A549 (cell line): ENCODE data around the gene IRF9.

Experiments used
- BHLHE40 ChIP-seq: IDR thresholded peaks from 2 replicates; pipeline ENCODE4 v1.6.1; 2012; ENCODE audit warnings: low read depth, low read length, inconsistent platforms
- ESRRA ChIP-seq: fragments of 150-350 bp; IDR thresholded peaks from 2 replicates; pipeline ENCODE4 v1.6.1; 2014; ENCODE audit warnings: mild to moderate bottlenecking, low read length, borderline replicate concordance
- TF ChIP-seq, protein P1 (sequence below): fragments of >200 bp; sonication (Bioruptor Twin); formaldehyde crosslinking; IDR thresholded peaks from 3 replicates; pipeline ENCODE4 v1.5.1; 2016

DNA sequence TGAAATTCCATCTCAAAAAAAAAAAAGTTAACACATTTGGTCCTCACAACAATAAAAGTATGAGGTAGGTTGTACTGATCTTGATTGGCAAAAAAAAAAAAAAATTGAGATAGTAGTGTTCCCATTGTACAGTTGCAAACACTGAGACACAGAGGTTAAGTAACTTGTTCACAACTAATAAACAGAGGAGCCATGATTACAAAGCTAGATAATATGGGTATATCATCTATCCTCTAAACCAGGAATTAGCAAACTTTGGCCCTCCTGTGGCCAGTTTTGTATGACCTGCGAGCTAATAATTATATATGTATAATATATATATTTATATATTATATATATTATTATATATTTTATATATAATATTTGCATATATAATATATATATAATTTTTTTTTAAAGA lies 27.3 kb upstream of the IRF9 start:
- TF ChIP-seq, protein P1, sequence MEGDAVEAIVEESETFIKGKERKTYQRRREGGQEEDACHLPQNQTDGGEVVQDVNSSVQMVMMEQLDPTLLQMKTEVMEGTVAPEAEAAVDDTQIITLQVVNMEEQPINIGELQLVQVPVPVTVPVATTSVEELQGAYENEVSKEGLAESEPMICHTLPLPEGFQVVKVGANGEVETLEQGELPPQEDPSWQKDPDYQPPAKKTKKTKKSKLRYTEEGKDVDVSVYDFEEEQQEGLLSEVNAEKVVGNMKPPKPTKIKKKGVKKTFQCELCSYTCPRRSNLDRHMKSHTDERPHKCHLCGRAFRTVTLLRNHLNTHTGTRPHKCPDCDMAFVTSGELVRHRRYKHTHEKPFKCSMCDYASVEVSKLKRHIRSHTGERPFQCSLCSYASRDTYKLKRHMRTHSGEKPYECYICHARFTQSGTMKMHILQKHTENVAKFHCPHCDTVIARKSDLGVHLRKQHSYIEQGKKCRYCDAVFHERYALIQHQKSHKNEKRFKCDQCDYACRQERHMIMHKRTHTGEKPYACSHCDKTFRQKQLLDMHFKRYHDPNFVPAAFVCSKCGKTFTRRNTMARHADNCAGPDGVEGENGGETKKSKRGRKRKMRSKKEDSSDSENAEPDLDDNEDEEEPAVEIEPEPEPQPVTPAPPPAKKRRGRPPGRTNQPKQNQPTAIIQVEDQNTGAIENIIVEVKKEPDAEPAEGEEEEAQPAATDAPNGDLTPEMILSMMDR = no peak
- TF ChIP-seq BHLHE40 (no peak), ESRRA (no peak)
